Adrenal gland (tissue), 5 donors: ENCODE data around the gene GAPVD1.

Source experiments
- POLR2A ChIP-seq, 2 donors: fragments of 450-650 bp; IDR thresholded peaks; one replicate each; pipeline ENCODE4 v1.6.1; 2017; ENCODE audit warnings: antibody characterized with exemption in 2 of 2, mild to moderate bottlenecking in 2 of 2, moderate library complexity in 1 of 2
- TF ChIP-seq, protein P1 (sequence below), 6 experiments: fragments of 450-650 bp in 4 of 6; fragments of 200-600 bp in 2 of 6; sonication (generic) in 1 of 6; IDR thresholded peaks; 1 replicate in 5 of 6; 2 replicates in 1 of 6; pipeline versions ENCODE4 v1.5.1 to v1.8.0; 2016 to 2021; ENCODE audit warnings: antibody characterized with exemption in 6 of 6, mild to moderate bottlenecking in 2 of 6, moderate library complexity in 1 of 6
- donor health status: DM: no; HTN: no; CAD: no.

DNA sequence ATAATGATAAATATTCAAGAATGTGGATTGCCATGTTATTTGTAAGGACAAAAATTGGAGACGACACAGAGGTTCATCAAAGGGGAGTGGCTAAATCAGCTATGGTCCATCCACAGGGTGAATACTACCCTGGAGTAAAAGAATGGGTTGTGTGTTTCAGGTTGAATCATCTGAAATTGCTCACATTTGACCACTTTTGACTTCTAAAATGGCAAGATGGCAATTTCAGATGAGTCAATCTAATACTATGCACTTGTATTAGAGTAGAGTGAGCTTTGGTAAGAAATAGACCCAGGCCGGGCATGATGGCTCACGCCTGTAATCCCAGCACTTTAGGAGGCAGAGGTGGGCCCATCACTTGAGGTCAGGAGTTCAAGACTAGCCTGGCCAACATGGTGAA is 131.8 kb downstream of the GAPVD1 start:
- TF ChIP-seq, protein P1, sequence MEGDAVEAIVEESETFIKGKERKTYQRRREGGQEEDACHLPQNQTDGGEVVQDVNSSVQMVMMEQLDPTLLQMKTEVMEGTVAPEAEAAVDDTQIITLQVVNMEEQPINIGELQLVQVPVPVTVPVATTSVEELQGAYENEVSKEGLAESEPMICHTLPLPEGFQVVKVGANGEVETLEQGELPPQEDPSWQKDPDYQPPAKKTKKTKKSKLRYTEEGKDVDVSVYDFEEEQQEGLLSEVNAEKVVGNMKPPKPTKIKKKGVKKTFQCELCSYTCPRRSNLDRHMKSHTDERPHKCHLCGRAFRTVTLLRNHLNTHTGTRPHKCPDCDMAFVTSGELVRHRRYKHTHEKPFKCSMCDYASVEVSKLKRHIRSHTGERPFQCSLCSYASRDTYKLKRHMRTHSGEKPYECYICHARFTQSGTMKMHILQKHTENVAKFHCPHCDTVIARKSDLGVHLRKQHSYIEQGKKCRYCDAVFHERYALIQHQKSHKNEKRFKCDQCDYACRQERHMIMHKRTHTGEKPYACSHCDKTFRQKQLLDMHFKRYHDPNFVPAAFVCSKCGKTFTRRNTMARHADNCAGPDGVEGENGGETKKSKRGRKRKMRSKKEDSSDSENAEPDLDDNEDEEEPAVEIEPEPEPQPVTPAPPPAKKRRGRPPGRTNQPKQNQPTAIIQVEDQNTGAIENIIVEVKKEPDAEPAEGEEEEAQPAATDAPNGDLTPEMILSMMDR (IDR thresholded peaks at IDR 0.05) = no peak
- no peak for TF ChIP-seq POLR2A (IDR thresholded peaks at IDR 0.05)
